Epithelial cell of esophagus (primary cell): ENCODE data around the gene SPCS3.

Experiments
- DNase-seq: peaks from one replicate; pipeline ENCODE4 v3.0.0; 2010; ENCODE audit warnings: low read depth
- H3K4me3 ChIP-seq: 2 replicates; pipeline ENCODE4 v1.5.1; 2011; ENCODE audit warnings: mild to moderate bottlenecking, low read length, control low read depth
- TF ChIP-seq, protein P1 (sequence below): IDR thresholded peaks from 2 replicates; pipeline ENCODE4 v1.5.1; 2011; ENCODE audit warnings: low read depth, mild to moderate bottlenecking, low read length, control low read depth, inconsistent platforms; ENCODE audit not compliant: insufficient read depth; ENCODE audit errors: missing control alignments

Gene SPCS3

DNA sequence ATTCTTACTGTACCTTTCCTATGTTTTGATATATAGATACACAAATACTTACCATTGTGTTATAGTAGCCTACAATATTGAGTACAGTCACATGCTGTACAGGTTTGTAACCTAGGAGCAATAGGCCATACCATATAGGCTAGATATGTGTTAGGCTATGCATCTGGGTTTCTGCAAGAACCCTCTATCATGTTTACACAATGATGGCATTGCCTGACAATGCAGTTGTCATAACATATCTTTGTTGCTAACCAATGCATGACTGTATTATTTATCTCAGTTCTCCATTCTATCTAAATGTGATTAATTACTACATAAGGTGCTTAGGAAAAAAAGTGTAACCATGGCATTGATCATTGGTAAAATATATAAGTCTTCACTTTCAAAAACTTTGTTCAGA lies 10.0 kb upstream of the SPCS3 start:
- TF ChIP-seq, protein P1, sequence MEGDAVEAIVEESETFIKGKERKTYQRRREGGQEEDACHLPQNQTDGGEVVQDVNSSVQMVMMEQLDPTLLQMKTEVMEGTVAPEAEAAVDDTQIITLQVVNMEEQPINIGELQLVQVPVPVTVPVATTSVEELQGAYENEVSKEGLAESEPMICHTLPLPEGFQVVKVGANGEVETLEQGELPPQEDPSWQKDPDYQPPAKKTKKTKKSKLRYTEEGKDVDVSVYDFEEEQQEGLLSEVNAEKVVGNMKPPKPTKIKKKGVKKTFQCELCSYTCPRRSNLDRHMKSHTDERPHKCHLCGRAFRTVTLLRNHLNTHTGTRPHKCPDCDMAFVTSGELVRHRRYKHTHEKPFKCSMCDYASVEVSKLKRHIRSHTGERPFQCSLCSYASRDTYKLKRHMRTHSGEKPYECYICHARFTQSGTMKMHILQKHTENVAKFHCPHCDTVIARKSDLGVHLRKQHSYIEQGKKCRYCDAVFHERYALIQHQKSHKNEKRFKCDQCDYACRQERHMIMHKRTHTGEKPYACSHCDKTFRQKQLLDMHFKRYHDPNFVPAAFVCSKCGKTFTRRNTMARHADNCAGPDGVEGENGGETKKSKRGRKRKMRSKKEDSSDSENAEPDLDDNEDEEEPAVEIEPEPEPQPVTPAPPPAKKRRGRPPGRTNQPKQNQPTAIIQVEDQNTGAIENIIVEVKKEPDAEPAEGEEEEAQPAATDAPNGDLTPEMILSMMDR, result no peak
- peak; percentile 58 for DNase-seq
- H3K4me3 ChIP-seq, result no peak overlapping the region

- TF ChIP-seq, protein P1, result no peak
- no peak for DNase-seq
Observed at GRCh38 chr4:176313596-176314336, 6.0 kb upstream of the SPCS3 start.

GRCh38 chr4:176319151-176319703 lies 539 bp upstream of the SPCS3 start:
- TF ChIP-seq, protein P1, result no peak

More at GRCh38 chr4:176313596-176314336, 6.0 kb upstream of the SPCS3 start:
- H3K4me3 ChIP-seq, result no peak overlapping the region

GRCh38 chr4:176320340-176320975 lies 692 bp downstream of the SPCS3 start:
- peak; percentile 92 for DNase-seq
- peak overlapping the region; percentile 63 for H3K4me3 ChIP-seq
- TF ChIP-seq, protein P1, result no peak

More at GRCh38 chr4:176319151-176319703, 539 bp upstream of the SPCS3 start:
- DNase-seq, result no peak
- H3K4me3 ChIP-seq, result peak overlapping the region; percentile 72

- TF ChIP-seq, protein P1, result no peak
- H3K4me3 ChIP-seq, result peak overlapping the region; percentile 63
- DNase-seq, result no peak
Observed at GRCh38 chr4:176320976-176321361, 1.2 kb downstream of the SPCS3 start.

DNA sequence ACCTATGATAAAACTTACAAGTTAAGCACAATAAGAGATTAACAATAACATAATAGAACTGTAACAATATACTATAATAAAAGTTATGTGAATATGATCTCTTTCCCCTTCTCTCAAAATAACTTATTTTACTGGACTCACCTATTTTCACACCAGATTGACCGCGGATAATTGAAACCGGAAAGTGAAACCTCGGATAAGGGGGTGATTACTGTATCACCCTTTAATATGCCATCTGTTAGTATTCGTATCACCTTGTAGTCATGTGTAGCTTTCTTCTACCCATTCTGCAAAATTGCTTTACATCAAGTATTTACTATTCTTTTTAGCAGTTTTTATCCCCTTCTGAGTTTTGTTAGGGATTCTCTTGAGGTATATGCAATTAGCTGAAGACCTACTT lies 1.8 kb downstream of the SPCS3 start:
- H3K4me3 ChIP-seq, result peak overlapping the region; percentile 63
- TF ChIP-seq, protein P1, result no peak
- no peak for DNase-seq
